NCI-H1092 (cell line): Measurements from ENCODE around the gene ERC1.
"Not testable (repeated sequence)": the region's sequence is repeated elsewhere in the genome, so short reads cannot be mapped to it uniquely, and the experiment has no call there.

ENCODE experiments used
- DNase-seq: peaks from one replicate; lab custom pipeline; 2025; lab: John Stamatoyannopoulos, UW

Gene ERC1

DNA sequence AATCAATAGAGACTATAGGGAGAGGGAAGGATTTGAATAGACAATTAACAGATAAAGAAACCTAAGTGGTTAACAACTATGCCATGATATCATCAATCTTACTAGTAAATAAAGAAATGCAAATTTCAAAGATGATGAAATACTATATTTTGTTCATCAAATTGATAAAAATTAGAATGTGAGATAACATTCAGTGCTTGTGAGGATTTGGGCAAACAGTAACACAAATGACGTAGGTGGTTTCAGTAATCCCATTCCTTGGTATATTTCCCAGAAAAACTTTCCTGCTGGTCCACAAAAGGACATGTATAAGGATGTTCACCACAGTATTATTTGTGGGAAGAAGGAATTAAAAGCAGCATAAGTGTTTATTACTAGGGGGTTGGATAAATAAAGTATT, 136.0 kb downstream of the ERC1 start:
- DNase-seq: no peak

GRCh38 chr12:1130164-1130563, 139.1 kb downstream of the ERC1 start:
- no peak for DNase-seq

DNA sequence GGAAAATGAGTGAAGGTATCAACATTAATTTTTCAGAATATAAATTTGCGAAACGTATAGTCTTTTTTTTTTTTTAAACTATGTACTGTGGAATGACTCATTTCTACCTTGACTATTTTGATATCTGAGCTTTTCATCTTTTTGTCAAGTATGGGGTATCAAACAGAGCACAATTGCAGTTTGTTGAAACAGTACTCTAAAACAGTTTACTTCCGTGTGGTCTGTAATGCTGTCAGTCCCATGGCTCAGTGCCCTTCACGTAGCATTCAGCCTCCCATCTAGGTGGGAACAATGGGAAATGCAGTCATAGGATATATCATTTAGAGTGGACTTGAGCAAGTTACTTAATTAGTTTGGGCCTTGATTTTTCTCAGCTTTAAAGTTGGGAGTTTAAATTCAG, 139.5 kb downstream of the ERC1 start:
- no peak for DNase-seq

DNA sequence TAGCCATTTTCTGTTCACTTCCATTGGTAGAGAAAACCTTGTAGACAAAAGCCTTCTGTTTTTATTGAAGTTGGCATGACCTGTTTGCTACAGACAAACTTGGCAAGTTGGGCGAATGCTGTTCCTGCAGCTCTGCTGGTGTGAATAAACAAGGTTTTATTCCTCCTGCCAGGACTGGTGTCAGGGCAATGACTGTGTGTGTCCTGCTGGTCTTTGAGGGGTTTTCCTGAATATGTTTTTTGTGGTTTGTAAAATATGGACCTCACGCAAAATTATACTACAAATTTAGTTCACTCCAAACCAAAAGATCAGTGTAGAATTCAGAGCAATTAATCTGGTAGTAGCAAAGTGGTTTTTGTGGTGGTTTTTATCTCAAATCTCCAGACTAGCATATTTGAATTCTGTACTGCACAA, 140.8 kb downstream of the ERC1 start:
- peak; percentile 9 for DNase-seq

GRCh38 chr12:1132311-1132710, 141.3 kb downstream of the ERC1 start:
- no peak for DNase-seq

GRCh38 chr12:1138691-1139090, 147.7 kb downstream of the ERC1 start:
- DNase-seq: no peak

GRCh38 chr12:1146758-1147157, 155.7 kb downstream of the ERC1 start:
- not testable (repeated sequence) for DNase-seq

GRCh38 chr12:1147821-1148220, 156.8 kb downstream of the ERC1 start:
- DNase-seq: no peak

DNA sequence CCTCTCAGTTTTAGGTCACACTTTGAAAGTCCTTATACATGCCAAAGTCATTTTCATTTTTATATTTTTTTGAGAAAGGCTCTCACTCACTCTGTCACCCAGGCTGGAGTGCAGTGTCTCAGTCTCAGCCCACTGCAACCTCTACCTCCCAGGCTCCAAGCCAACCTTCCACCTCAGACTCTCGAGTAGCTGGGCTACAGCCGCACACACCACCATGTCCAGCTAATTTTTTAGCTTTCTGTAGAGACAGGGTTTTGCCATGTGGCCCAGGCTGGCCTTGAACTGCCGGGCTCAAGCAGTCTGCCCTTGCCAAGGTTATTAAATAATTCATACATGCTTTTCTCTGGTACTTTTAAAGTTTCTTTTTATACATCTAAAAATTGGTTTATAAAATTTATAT, 166.0 kb downstream of the ERC1 start:
- DNase-seq: no peak

GRCh38 chr12:1161197-1161596, 170.2 kb downstream of the ERC1 start:
- DNase-seq: no peak

- no peak for DNase-seq
These were observed 171.2 kb downstream of the ERC1 start for GRCh38 chr12:1162081-1162760.

DNA sequence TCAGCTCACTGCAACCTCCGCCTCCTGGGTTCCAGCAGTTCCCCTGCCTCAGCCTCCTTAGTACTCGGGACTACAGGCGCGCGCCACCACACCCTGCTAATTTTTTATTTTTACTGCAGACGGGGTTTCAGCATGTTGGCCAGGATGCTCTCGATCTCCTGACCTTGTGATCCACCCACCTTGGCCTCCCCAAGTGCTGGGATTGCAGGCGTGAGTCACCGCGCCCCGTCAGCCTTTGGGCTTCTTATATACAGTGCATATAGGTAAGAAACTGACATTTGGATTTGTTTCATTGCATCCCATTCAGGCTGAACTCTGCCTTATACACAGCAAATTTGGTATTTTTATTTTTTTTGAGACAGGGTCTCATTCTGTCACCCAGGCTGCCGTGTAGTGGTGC, 176.8 kb downstream of the ERC1 start:
- no peak for DNase-seq

DNA sequence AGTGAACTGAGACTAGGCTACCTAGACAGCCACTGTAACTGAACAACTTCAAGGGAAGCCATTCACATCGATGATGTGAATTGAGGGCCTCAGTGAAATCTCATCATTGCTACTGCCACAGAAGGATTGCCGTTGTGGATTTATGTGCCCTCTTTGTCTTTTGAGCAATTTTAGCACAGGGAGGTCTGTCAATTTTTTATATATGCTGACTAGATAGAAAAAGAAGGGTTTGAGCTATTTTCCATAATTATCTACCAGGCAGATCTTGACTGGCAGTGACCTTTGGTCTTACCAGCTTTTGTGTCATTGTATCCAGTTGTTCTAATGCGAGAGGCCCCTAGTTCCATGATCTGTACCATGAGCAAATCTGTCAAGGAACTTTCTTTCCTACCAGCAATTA, 179.4 kb downstream of the ERC1 start:
- DNase-seq: no peak

DNA sequence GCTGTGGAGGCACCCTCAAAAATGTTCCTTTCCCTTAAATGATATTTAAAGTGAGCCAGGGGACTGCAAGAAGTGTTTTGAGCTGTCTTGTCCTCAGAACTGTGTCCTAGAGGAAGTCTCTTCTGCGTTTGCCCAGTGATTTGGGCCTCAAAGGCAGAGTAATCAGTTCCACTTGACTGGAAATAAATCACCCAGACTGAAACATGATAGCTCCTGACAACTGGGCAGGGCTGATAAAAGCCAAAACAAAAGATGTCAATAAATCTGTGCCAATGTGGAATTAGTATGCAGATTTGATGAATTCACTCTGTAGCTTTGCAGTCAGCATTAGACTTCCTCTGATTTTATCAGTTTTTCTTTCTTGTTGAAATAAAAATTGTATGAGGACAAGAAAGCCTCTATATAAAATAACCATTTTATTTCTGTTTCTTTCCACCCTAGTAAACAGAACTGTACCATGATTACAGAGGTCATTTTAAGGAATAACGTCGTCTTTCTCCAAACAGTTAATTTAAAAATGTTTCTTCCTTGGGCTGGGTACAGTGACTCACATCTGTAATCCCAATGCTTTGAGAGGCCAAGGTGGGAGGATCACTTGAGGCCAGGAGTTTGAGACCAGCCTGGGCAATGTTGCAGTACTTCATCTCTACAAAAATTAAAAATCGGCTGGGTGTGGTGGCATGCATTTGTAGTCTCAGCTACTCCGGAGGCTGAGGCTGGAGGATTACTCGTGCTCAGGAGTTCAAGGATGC, 180.8 kb downstream of the ERC1 start:
- DNase-seq: peak; percentile 75

GRCh38 chr12:1173781-1174617, 183.0 kb downstream of the ERC1 start:
- peak; percentile 20 for DNase-seq

DNA sequence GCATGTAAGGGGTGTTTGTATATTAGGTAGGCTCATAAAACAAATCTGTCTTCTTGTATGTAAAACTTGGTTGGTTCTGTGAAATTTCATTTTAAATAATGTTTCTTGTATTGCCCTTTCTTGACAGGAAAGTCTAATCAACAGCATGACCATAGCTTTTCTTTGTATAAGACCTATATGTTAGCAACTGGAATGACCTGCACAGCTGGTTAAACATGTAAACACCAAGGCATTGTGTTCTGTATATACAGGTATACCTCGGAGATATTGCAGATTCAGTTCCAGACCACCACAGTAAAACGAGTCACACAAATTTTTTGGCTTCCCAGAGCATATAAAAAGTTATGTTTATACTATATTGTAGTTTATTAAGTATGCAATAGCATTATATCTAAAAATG, 183.6 kb downstream of the ERC1 start:
- no peak for DNase-seq

DNA sequence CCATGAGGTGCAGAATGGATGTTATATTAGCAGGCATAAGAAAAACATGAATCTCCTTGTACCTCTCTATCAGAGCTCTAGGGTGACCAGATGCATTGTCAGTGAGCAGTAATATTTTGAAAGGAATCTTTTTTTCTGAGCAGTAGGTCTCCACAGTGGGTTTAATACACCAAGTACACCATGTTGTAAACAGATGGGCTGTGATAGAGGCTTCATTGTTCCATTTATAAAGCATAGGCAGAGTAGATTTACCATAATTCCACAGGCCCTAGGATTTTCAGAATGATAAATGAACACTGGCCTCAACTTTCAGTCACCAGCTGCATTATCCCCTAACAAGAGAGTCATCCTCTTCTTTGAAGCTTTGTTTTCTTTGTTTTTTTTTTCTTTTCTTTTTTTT, 185.2 kb downstream of the ERC1 start:
- no peak for DNase-seq

DNA sequence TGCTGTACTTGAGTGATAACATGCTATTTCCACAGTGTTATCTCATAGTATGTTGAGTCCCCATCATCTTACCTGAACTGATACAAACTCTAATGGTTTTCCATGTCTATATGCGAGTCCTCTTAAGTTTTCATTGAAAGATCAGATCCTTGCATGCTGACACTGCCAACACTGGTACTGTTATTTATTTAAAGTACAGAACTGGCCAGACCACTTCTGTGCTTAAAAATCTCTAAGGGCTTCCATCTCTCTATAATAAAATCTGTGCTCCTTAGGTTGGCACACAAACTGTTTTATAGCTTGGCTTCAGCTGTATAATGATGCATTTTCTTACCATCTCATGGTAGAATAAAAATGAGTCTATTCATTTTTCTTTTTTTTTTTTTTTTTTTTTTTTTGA, 188.1 kb downstream of the ERC1 start:
- no peak for DNase-seq

GRCh38 chr12:1182069-1182468, 191.0 kb downstream of the ERC1 start:
- DNase-seq: no peak

- DNase-seq: no peak
These were observed 193.4 kb downstream of the ERC1 start for GRCh38 chr12:1184402-1184801.

DNA sequence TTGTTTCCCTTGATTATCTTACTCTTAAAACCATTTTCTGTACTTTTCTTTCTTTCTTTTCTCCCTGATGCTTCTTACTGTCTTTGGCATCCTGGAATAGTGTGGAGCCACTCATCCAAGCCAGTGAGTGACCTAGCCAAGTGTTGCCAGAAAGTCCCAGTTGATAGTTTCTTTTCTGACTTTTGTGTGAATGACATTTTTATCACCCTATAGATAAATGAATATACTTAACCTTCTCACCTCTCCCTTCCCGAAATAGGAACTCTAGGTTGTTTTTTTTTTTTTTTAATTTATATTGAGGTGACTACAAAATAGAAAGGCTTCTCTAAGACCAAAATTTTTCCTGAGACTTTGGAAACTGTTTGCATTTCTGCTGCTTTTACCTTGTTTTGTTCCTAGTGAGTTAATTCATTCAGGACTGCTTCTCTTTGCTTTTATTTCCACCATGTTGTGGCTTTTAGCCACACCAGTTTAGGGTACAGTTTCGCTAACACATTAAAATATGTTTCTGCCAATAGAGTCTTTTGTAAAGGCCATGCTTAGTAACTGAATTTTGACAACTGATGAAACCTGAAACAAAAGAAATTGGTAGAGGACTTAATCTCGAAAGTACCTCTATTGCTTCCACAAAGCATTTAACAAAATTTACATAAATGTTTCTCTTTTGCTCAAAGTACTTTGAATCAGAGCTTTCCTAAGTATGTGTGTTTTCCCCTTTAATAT, 194.6 kb downstream of the ERC1 start:
- DNase-seq: no peak

GRCh38 chr12:1186298-1186697, 195.3 kb downstream of the ERC1 start:
- DNase-seq: no peak
